GM21390 (cell line): ENCODE measurements around the gene SUDS3.
"Not testable (repeated sequence)": the region's sequence is repeated elsewhere in the genome, so short reads cannot be mapped to it uniquely, and the experiment has no call there.

ENCODE experiments used
- ATAC-seq: cut with Tn5 transposase; IDR thresholded peaks from one replicate; pipeline ENCODE4 v1.9.1; 2021; ENCODE audit not compliant: unreplicated experiment

SUDS3 gene

DNA sequence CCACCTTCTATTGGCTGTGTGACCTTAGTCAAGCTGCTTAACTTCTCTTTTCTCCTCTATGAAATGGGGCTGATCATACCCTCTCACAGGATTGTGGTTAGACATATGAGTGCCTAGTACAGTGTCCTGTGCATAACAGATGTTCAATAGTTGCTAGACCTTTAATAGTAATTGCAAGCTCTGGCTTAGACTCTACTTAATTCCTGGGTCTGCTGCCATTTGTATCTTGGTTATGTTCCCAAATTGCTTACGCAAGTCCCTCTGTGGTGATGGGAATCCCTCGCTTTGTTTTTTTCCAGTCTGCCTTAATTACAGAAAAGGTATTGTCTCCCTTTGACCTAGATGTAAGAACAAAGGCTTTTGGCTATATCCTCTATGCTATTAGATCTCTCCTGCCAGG lies 15.1 kb downstream of the SUDS3 start:
- no peak for ATAC-seq

- ATAC-seq = no peak
These were observed 15.5 kb downstream of the SUDS3 start for GRCh38 chr12:118391836-118392235.

- no peak for ATAC-seq
These were observed 21.5 kb downstream of the SUDS3 start for GRCh38 chr12:118397708-118398440.

GRCh38 chr12:118398524-118398923 lies 22.2 kb downstream of the SUDS3 start:
- ATAC-seq = no peak

- ATAC-seq = no peak
These were observed 22.6 kb downstream of the SUDS3 start for GRCh38 chr12:118398940-118399339.

DNA sequence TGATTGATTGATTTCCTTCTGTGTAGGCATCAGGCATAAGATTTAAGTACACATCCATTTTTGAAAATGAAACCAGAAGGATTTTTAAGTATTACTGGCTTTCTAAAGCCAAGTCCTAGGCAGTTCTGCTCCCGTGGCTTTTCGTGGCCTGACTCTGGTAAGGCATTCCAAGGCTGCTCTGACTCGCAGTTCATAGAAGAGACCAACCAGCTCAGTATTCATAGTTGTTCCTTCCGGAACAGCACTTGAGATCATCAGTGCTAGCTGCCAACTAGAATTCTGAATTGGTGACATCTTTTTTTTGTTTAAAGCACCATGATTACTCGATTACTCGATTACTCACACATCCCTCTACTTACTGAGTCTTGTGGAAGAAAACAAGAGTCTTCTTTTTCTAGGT lies 25.9 kb downstream of the SUDS3 start:
- no peak for ATAC-seq

GRCh38 chr12:118404876-118405521 lies 28.6 kb downstream of the SUDS3 start:
- peak; percentile 48 for ATAC-seq

DNA sequence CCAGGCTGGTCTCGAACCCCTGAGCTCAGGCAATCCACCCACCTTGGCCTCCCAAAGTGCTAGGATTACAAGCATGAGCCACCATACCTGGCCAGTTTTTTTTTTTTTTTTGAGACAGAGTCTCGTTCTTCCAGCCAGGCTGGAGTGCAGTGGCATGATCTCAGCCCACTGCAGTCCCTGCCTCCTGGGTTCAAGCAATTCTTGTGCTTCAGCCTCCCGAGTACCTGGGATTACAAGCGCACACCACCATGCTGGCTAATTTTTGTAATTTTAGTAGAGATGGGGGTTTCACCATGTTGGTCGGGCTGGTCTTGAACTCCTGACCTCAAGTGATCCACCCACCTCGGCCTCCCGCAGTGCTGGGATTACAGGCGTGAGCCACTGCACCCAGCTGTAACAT lies 31.9 kb downstream of the SUDS3 start:
- not testable (repeated sequence) for ATAC-seq

GRCh38 chr12:118409834-118410233 lies 33.5 kb downstream of the SUDS3 start:
- ATAC-seq = no peak

- ATAC-seq = no peak
These were observed 41.6 kb downstream of the SUDS3 start for GRCh38 chr12:118417942-118418341.

- no peak for ATAC-seq
These were observed 42.2 kb downstream of the SUDS3 start for GRCh38 chr12:118418385-118419057.

DNA sequence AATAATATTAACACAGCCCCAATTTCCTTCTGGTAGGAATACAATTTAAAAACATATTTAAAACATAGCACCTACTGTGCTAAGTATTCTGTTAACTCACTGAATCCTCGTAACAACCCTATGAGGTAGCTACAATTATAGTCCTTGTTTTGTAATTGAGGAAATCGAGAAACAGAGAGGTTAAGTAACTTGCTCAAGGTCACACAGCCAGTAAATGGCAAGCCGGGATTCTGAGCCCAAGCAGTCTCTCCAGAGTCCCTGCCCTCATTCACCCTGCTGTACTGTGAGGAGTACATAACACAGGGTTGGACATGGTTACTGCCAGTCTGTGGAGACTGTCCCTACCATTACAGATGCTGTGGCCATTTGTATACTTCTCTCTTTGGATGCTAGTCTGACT lies 44.3 kb downstream of the SUDS3 start:
- no peak for ATAC-seq

DNA sequence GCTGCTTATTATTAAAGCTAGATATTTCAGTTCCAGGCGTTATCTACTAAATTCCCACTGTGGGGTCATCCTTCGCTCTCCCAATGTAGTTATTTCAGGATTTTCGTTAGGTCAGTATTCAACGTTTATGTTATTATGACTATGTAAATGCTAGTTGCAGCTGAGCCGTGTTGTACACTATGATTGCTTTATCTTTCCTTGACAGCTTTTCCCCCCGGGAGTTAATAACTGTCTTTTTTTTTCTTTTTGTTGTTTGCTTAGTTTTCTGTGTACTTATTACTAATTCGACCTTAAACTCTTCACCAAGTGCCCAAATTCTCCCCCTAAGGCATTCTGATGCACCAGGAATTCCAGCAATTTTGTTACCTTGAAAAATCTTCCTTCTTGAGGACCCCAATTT lies 48.5 kb downstream of the SUDS3 start:
- ATAC-seq = no peak

DNA sequence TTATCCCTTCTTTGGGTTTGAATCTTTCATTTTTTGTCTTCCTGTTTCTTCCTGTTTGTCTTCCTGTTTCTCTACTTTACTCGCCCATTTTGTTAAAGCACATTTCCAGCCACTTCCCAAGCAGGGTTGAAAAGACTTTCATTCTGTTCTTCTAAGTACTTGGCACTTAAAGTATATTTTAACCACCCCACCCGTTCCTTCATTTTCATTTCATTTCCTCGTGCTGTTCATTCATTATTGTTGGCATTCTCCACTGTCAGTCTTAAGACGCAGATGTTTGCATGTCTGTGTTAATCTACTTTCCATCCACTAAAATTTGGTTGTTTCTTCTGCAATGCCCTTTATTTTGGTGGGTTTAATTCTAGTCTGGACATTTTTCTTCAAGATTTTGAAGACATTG lies 49.0 kb downstream of the SUDS3 start:
- no peak for ATAC-seq

- ATAC-seq = no peak
These were observed 51.5 kb downstream of the SUDS3 start for GRCh38 chr12:118427819-118428218.

DNA sequence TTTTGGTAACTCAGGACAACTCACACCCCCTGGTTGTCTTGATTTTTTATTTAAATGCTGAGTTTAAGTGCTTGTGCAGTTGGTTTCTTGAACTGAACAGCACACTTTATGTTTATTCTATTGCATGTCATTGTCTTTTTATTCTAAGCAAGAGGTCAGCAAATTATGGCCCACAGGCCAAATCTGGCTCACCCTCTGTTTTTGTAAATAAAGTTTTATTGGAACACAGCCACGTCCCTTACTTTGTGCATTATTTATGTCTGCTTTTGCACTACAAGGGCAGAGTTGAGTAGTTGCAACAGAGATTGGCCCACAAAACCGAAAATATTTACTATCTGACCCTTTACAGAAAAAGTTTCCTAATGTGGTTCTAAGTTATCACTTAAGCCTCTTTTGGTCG lies 52.3 kb downstream of the SUDS3 start:
- ATAC-seq = no peak

DNA sequence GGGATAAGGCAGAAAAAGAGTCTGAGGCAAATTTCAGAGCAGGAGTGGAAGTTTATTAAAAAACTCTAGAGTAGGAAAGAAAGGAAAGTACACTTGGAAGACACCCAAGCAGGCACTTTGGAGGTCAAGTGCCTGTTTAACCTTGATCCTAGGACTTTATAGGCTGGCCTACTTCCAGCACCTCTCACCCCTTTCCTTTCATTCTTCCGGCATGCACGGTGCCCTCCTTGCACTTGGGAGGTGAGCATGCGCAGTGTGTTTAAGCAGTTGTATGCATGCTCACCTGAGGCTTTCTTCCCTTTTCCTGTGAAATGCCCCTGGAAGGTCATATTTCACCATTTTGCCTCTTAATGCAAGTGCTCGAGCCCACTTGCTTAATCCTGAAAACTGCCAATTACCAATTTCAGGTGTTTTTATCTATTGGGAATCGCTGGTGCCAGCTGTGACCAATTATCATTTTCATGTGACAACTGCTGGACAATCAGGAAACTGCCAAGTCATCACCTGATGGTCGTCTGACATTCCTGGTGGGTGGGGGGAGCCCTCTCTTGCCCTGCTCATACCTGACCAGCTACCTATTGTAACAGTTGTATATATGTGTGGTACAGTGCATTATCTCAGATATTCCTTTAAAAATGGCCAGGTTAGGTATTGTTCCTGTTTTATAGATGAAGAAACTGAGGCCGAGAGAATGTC lies 53.5 kb downstream of the SUDS3 start:
- ATAC-seq = no peak

- no peak for ATAC-seq
These were observed 54.2 kb downstream of the SUDS3 start for GRCh38 chr12:118430516-118430915.

DNA sequence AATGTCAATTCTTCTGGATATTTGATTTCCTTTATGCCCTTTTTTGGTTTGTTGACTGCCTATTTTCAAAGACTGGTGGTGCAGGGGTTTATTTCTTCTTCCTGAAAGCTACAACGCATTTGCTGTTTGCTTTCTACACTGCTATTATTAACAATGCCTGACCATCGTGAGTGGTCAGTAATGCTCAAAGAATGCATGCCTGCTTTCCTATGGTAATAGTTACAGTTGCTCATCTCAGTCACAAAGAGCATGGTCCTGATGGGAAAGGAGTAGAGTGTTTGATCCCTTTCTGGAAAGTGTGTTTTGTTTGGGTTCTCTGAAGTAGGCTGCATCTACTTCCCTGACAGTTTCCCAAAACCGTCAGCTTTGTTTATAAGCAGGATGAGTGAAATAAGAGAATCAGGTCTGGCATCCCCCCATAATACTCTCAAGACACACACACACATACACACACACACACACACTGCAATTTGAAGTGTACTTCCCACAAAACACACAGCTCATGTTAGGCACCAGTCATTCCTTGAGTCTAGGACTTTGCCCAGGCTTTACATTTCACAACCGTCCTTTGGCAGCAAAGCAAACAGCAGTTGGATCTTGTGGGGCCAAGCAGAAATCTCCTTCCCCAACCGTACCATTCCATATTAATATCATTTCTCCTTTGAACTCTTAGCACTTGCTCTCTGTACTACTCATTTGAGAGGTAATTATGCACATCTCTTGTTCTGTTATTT lies 56.6 kb downstream of the SUDS3 start:
- ATAC-seq = no peak

DNA sequence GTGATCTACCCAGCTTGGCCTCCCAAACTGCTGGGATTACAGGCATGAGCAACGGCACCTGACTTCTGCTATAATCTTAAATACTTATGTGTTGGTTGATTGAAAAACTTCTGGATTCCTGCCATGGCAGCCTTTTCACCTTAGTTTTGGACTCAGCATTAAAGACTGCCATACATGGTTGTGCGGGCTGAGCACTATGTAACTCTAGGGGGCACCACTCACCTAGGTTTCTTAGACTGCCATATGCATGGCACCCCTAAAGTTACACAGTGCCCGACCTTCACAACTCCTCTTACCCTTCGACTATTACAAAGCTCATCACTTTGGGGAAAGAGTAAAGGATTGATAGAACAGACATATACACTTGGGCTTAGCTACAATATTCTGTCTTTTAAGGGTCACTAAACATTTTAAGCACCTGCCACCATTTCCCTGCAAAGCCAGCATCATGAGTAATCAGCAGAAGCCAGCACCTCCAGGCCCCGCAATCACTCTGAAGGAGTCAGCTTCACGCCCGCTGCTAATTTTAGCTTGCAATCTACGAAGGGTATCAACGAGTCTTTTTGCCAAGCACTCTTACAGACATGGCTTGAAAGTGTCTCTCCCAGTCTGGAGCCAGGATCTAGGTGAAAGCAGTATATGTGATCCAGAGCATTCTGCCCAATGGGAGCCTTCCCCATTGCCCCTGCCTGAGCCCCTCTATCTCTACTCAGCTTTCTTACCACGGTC lies 59.8 kb downstream of the SUDS3 start:
- ATAC-seq = no peak
